Measurements from ENCODE around the gene RBP5.

RBP5 gene

DNA sequence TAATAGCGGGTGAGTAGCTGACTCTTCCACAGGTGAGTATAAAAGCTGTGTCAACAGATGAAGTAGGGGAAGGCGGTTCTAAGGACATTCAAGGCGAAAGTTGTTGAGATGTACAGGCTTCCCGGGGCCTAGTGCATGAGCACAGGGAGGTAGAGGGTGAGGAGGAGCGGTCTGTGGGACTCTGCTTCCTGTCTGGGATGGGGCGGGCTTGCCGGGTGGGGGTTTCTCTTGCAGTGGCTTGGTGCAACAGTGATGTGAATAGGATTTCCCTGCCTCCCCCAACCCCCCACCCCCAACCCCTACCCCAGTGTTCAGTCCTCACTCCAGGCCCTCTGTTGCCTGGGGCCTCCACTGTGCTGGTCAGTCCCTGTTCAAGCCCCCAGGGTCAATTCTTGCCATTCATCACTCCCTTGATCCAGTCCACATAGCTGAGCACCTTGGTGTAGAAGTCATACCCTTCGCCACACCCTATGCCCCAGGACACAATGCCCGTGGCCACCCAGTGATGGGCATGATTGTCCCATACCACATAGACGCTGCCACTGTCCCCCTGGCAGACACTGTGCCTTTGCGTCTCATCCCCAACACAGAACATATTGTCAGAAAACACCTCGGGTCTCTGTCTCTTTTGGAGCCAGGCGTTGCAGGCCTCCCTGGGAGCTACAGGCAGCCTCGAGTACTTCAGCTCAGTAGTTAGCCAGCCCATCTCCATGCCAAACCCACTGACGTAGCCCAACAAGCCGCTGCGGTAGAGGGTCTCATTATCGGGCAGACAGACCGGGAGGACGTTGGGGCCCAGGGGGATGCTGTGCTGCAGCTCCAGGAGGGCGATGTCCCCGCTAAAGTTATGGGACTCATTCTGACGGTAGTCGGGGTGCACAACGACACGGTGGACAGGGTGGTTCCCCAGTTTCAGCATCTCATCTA, 32.4 kb downstream of the RBP5 start:
- no peak for DNase-seq
- Histone ChIP-seq H3K4me3 (ENCODE audit: low read depth, low read length) (no peak overlapping the region), H3K27ac (no peak overlapping the region), H3K36me3 (replicated peaks) (no peaks in the 10 kb centered on the region), H3K27me3 (replicated peaks) (no peaks in the 10 kb centered on the region)
- in situ Hi-C loops (cut with HindIII; ENCODE audit: low pct_ligation_motif_present, low sequenced_read_pairs) = no loop called here
- no peak for TF ChIP-seq CTCF (IDR thresholded peaks at IDR 0.05; ENCODE audit: low read depth, low read length, missing control alignments)

- no peak for DNase-seq
- in situ Hi-C loops (cut with HindIII; ENCODE audit: low pct_ligation_motif_present, low sequenced_read_pairs) = no loop called here
- Histone ChIP-seq H3K4me3 (ENCODE audit: low read depth, low read length) (no peak overlapping the region), H3K27ac (no peak overlapping the region), H3K36me3 (replicated peaks) (no peaks in the 10 kb centered on the region), H3K27me3 (replicated peaks) (no peaks in the 10 kb centered on the region)
- TF ChIP-seq CTCF (IDR thresholded peaks at IDR 0.05; ENCODE audit: low read depth, low read length, missing control alignments) = no peak
Observed at GRCh38 chr12:7093892-7094291, 34.8 kb downstream of the RBP5 start.

GRCh38 chr12:7093486-7093885, 35.2 kb downstream of the RBP5 start:
- no peak overlapping the region for H3K4me3 ChIP-seq (ENCODE audit: low read depth, low read length)
- H3K27ac ChIP-seq = no peak overlapping the region
- TF ChIP-seq CTCF (IDR thresholded peaks at IDR 0.05; ENCODE audit: low read depth, low read length, missing control alignments) = no peak
- in situ Hi-C loops (cut with HindIII; ENCODE audit: low pct_ligation_motif_present, low sequenced_read_pairs) = no loop called here
- DNase-seq = no peak
- H3K36me3 ChIP-seq (replicated peaks) = no peaks in the 10 kb centered on the region
- H3K27me3 ChIP-seq (replicated peaks) = no peaks in the 10 kb centered on the region

DNA sequence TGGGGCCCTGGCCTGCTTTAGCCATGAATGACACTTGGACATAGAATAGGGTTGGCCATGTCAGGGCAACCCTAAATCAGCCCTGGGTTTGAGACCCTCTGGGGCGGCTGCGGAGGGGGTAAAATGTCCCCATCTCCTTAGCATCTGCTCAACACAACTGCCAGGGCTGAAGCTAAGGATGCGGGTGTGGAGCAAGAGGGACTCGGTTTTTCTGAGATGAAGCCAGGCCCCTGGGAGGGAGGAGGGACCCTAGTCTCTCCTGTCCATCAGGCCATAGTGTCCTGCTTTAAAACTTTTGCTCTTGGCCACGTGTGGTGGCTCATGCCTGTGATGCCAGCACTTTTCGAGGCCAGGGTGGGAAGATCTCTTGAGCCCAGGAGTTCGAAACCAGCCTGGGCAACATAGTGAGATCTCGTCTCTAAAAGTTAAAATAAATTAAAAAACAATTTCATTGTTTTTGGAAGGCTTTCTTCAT, 35.7 kb downstream of the RBP5 start:
- H3K4me3 ChIP-seq (ENCODE audit: low read depth, low read length) = no peak overlapping the region
- TF ChIP-seq CTCF (IDR thresholded peaks at IDR 0.05; ENCODE audit: low read depth, low read length, missing control alignments) = no peak
- H3K27ac ChIP-seq = no peak overlapping the region
- no peak for DNase-seq
- H3K36me3 ChIP-seq (replicated peaks) = no peaks in the 10 kb centered on the region
- in situ Hi-C loops (cut with HindIII; ENCODE audit: low pct_ligation_motif_present, low sequenced_read_pairs) = no loop called here
- no peaks in the 10 kb centered on the region for H3K27me3 ChIP-seq (replicated peaks)

DNA sequence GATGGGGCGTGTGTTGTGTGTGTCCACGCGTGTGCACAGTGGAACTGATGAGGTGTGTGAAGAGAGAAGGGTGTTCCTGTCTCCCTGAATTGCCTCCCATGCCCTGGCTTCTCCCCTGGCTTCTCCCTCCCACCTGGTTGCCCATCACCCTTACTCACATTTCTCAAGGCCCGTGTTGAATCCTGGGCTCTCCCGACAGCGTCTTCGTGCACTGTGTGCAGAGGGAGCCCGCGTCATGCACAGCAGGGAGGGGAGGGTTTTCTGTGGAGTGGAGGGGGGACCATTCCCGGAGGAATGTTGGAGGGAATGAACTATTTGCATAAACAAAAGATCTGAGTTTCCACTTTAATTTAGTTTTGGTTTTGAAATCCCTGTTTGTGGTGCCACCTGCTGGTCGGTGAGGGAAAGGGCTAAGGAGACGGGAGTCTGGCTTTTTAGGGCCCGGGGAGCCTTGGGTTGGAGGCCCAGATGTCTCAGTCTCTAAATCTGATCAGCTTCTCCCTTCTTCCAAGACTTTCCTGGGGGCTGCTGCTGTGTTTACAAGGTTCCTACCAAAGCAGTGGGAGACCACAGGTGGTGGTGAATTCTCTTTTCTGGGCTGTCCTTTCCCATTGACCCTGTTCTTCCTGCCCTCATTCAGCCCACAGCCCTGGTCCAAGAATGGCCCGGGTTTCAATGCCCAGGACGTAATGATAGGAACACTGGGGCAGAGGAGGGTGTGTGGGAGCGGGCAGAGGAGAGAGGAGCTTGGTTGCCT, 36.3 kb downstream of the RBP5 start, which contains the start of gene C1R:
Gene C1R (minus strand): TSS at position 217 of the 757 bp plus-strand sequence. CDS start 57 bp downstream, at position 160.
- in situ Hi-C loops (cut with HindIII; ENCODE audit: low pct_ligation_motif_present, low sequenced_read_pairs) = no loop called here
- Histone ChIP-seq H3K27me3 (replicated peaks) (no peaks in the 10 kb centered on the region), H3K27ac (no peak within 1 kb of the TSS), H3K36me3 (replicated peaks) (no peaks in the 10 kb centered on the region), H3K4me3 (ENCODE audit: low read depth, low read length) (peak within 1 kb of the TSS; percentile 54)
- peak; percentile 57 for DNase-seq
- peak; percentile 92 for TF ChIP-seq CTCF (IDR thresholded peaks at IDR 0.05; ENCODE audit: low read depth, low read length, missing control alignments)
